ENCODE data around the gene NPAS3. TPM values are rescaled to one million over a fixed set of nuclear protein-coding genes. Genes with fewer than 3 reads are reported as not detected.

NPAS3 gene
- total RNA-seq, 1 donor from 2014 or later = not detected

DNA sequence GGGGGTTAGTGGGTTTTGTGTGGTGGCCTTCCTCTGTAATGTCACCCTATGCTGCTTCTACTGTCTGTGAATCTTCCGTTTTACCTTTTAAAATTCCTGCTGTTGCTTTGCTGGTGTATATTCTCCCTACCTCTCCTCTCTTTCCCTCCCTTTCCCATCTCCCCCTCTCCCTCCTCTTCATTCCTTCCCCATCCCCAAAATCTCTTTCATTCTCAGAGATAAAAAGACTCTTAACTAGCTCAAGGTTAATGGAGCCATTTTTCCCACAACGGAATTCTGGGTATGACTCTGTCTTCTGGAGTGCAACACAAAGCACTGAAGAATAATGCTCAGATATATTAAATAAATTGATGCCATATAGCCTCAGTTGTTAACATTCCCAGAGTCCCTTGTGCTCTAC is 864.1 kb downstream of the NPAS3 start:
- DNase-seq = no peak
- Mint-ChIP-seq H3K27me3 (peaks cover 54% of the 10 kb centered on the region), H3K4me1 (peaks cover 4% of the 10 kb centered on the region), H3K36me3 (ENCODE audit: low read depth) (peaks cover 3% of the 10 kb centered on the region), H3K9me3 (peaks cover 6% of the 10 kb centered on the region), H3K4me3 (no peak overlapping the region), H3K27ac (no peak overlapping the region)
- intact Hi-C loops (cut with micrococcal nuclease) = no loop called here

DNA sequence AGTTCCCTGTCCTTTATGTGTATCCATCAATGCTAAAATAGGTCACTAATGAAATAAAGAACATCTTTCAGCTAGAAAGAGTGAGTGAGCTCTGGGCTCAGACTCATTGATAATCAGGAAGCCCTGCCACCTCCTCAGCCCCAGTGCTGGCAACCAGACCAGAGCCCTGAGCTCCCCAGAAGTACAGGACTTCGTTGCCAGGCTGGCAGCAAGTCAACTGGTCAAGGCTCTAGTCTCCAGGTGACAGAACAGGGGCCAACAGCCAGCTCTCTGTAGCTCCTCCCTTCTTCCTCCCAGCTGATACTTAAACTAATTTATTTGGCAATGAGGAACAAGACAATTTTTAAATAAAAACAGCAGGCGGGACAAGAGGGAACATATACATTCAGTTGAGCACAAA is 866.9 kb downstream of the NPAS3 start:
- Mint-ChIP-seq H3K27ac (no peak overlapping the region), H3K9me3 (peaks cover 8% of the 10 kb centered on the region), H3K4me1 (peaks cover 4% of the 10 kb centered on the region), H3K27me3 (peaks cover 49% of the 10 kb centered on the region), H3K36me3 (ENCODE audit: low read depth) (peaks cover 3% of the 10 kb centered on the region), H3K4me3 (no peak overlapping the region)
- intact Hi-C loops (cut with micrococcal nuclease) = no loop called here
- no peak for DNase-seq

DNA sequence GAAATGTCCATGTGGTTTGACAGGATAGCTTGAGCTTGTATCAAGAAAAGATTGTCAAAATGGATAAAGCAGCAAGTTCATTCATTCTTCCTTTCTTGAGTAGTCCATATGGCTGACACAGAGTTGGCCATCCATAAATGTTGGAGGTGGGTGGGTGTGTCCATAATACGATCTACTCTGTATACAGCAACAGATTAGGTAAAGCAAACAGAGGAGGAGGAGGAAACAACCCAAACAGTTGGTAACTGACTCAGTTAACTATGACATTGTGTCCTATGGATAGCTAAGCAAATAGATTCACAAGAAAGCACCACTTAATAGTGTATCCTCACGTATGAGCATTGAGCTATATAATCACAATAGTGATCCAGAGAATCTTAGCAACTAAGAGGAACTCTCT is 868.2 kb downstream of the NPAS3 start:
- no peak overlapping the region for H3K27ac Mint-ChIP-seq
- peaks cover 39% of the 10 kb centered on the region for H3K27me3 Mint-ChIP-seq
- H3K9me3 Mint-ChIP-seq = peaks cover 3% of the 10 kb centered on the region
- H3K36me3 Mint-ChIP-seq (ENCODE audit: low read depth) = no peaks in the 10 kb centered on the region
- no peak overlapping the region for H3K4me3 Mint-ChIP-seq
- intact Hi-C loops (cut with micrococcal nuclease) = no loop called here
- DNase-seq = no peak
- H3K4me1 Mint-ChIP-seq = no peaks in the 10 kb centered on the region

DNA sequence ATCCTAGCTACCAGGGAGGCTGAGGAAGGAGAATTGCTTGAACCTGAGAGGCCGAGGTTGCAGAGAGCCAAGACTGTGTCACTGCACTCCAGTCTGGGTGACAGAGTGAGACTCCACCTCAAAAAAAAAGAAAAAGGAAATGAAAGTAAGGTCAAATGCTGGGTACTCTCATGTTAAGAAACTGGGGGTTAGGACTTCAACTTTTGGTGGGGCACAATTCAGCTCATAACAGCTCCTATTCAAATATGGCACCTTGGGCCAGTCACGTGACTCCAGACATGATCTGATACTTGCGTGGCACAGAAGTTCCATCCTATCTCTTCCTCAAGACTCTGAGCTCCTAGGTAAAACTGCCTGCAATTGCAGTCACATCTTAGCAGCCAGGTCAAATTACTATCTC is 869.5 kb downstream of the NPAS3 start:
- Mint-ChIP-seq H3K27ac (no peak overlapping the region), H3K9me3 (peaks cover 3% of the 10 kb centered on the region), H3K27me3 (peaks cover 30% of the 10 kb centered on the region), H3K36me3 (ENCODE audit: low read depth) (no peaks in the 10 kb centered on the region), H3K4me3 (no peak overlapping the region), H3K4me1 (no peaks in the 10 kb centered on the region)
- intact Hi-C loops (cut with micrococcal nuclease) = no loop called here
- no peak for DNase-seq

DNA sequence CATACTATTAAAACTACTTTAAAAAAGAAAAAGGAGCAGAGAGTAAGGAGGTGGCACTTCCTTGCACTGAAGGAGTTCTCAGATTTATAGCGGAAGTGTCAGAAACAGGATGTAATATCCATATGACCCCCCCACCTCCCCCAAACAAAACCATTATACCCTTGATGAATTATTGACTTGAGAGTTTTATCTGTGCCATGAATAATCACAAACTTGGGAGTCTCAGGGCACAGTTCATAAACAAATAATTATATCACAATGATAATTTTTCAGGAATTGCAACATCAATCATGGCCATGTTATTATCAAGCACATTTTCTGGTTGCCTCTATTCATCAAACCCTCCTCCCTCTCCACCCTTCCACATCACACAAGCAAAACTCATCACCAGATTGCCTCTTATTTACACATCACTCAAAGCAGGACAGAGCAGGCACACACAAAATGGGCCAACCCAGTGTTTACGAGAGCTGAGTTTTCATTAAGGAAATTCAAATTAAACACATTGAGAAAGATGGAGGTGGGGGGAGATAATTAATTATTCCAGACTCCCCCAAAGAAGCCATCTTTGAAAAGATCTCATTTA is 870.8 kb downstream of the NPAS3 start:
- H3K4me1 Mint-ChIP-seq = peaks cover 5% of the 10 kb centered on the region
- no peaks in the 10 kb centered on the region for H3K36me3 Mint-ChIP-seq (ENCODE audit: low read depth)
- DNase-seq = no peak
- intact Hi-C loops (cut with micrococcal nuclease) = no loop called here
- H3K27me3 Mint-ChIP-seq = peaks cover 36% of the 10 kb centered on the region
- peaks cover 3% of the 10 kb centered on the region for H3K9me3 Mint-ChIP-seq
- H3K27ac Mint-ChIP-seq = no peak overlapping the region
- H3K4me3 Mint-ChIP-seq = no peak overlapping the region

DNA sequence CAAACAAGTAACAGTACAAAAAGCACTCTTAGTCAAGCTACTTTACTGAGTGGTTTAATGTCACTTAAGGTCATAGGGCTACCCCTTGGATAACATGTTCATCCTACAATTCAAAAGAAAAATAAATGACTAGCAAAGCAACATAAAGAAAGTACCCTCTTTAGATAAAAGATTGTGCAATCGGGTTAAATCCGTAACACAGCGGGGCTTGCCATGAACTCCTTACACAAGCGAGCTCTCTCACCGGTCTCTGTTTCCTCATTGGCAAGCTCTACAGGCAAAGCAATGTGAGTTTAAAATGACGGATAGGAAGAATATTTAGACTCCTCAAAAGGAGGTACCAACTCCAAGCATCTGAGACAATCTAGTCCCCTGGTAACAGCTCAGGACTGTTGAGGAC is 871.6 kb downstream of the NPAS3 start:
- no peak overlapping the region for H3K4me3 Mint-ChIP-seq
- no peak for DNase-seq
- intact Hi-C loops (cut with micrococcal nuclease) = no loop called here
- H3K4me1 Mint-ChIP-seq = peaks cover 5% of the 10 kb centered on the region
- H3K27ac Mint-ChIP-seq = no peak overlapping the region
- H3K9me3 Mint-ChIP-seq = peaks cover 3% of the 10 kb centered on the region
- H3K36me3 Mint-ChIP-seq (ENCODE audit: low read depth) = no peaks in the 10 kb centered on the region
- H3K27me3 Mint-ChIP-seq = peaks cover 29% of the 10 kb centered on the region

DNA sequence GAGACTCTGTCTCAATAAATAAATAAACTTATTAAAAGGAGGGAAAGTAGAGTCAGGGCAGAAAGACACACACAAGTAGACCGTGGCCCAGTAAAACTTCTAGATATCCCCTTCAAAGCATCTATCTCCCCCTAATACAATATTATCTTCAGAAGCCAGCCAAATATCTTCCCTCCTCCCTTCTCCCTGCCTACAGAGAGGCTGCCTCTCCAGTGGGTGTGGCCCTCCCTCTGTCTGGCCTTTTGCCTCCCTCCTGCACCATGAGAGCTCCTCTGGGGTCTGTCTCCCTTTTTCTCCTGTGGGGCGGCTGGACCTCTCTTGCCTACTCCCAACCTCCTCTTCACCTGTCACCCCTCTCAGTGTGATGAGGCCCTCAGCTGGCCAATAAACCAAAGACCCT is 873.0 kb downstream of the NPAS3 start:
- intact Hi-C loops (cut with micrococcal nuclease) = no loop called here
- Mint-ChIP-seq H3K9me3 (peaks cover 3% of the 10 kb centered on the region), H3K27me3 (peaks cover 32% of the 10 kb centered on the region), H3K4me3 (no peak overlapping the region), H3K4me1 (peaks cover 5% of the 10 kb centered on the region), H3K36me3 (ENCODE audit: low read depth) (no peaks in the 10 kb centered on the region), H3K27ac (no peak overlapping the region)
- no peak for DNase-seq

DNA sequence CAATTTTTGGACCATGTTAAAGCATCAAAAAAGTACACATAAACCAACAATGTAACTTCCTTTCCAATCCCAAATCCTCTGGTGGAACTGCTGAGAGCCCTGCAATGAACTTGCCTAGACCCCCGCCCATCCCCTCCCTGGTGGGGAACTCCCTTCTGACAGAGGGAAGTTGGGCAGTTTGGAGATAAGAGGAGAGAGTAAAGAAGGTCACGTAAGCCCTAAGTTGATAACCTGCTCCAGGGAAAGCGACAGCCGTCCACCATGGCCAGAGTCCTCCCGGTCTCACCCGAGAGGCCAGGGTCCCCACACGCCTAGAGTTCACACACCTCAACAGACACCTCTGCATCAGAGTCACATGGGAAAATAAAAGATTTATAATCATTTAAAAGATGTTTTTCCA is 873.5 kb downstream of the NPAS3 start:
- Mint-ChIP-seq H3K4me1 (peaks cover 5% of the 10 kb centered on the region), H3K27ac (no peak overlapping the region), H3K9me3 (peaks cover 3% of the 10 kb centered on the region), H3K36me3 (ENCODE audit: low read depth) (no peaks in the 10 kb centered on the region), H3K4me3 (no peak overlapping the region), H3K27me3 (peaks cover 34% of the 10 kb centered on the region)
- no peak for DNase-seq
- intact Hi-C loops (cut with micrococcal nuclease) = no loop called here

DNA sequence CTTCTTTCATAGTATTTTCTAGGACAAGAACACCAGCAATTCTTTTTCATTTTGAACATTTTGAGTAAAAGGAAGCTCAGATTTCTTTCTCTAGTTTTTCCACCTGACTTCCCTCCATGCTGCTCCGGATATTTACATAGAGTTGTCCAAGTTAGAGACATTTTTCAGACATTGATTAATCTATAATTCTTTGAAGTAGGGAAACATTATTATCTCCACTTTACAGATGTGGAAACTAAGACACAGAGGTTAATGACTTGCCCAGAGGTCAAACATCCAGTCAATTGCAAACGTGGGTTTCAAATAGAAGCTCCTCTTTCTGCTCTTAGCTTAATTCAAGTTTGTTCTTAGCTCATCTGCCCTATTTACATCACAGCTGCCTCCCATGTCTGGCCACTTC is 873.9 kb downstream of the NPAS3 start:
- intact Hi-C loops (cut with micrococcal nuclease) = no loop called here
- peaks cover 38% of the 10 kb centered on the region for H3K27me3 Mint-ChIP-seq

DNA sequence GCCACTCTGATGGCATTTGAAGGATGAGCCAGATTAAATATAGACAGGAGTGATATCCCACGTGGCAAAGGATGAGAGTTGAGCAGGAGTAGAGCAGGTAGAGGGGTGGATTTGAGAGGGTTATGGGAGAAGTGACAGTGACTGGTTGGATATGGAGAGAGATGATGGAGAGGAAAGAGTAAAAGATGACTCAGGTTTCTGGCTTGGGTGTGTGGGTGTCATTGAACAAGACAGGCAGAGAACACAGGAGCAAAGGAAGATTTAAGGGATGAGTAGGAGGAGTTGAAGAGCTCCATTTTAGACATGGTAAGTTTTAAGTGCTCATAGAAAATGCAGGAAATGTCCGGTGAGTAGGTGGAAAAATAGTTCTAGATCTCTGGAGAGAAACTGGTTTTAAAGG is 875.3 kb downstream of the NPAS3 start:
- H3K27me3 Mint-ChIP-seq = peaks cover 39% of the 10 kb centered on the region
- no peak overlapping the region for H3K27ac Mint-ChIP-seq
- no peak overlapping the region for H3K4me3 Mint-ChIP-seq
- H3K36me3 Mint-ChIP-seq (ENCODE audit: low read depth) = no peaks in the 10 kb centered on the region
- no peaks in the 10 kb centered on the region for H3K9me3 Mint-ChIP-seq
- no peak for DNase-seq
- intact Hi-C loops (cut with micrococcal nuclease) = no loop called here
- peaks cover 5% of the 10 kb centered on the region for H3K4me1 Mint-ChIP-seq

More for the DNA sequence above, 873.9 kb downstream of the NPAS3 start:
- Mint-ChIP-seq H3K36me3 (ENCODE audit: low read depth) (no peaks in the 10 kb centered on the region), H3K4me1 (peaks cover 5% of the 10 kb centered on the region), H3K9me3 (peaks cover 3% of the 10 kb centered on the region), H3K27ac (no peak overlapping the region), H3K4me3 (no peak overlapping the region)
- DNase-seq = no peak

DNA sequence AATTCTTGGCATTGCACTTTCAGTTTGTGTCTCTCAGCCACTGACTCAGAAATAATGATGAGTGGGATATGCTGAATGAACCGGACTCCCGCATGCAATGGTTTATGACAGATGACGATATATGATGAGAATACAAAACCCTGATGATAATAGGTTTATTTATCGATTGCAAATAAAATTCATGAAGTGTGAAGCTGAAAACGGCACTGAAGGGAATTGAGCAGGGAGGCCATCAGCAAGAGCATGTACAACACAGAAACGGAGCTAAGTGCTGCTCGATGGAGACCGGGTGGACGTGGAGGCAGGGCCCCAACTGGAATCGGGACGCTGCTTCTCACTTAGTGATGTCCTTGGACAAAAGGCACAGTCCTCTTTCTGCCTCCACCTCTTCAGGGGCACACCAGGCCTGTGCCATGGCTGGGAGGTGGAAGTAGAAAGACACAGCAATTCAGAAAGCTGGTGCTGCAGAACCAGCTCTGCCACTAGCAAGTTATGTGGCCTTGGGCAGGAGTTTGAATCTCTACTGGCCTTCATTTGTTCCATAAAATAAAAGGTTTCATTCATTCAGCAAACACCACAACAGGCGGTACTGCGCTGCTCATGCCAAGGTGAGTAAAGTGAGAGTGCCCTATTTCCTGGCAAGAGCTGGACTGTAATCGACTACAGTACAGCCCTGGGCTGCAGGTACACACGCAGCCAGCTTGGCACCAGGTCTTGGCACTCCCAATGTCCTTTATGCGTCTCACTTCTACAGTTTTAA is 895.2 kb downstream of the NPAS3 start:
- H3K27ac Mint-ChIP-seq = no peak overlapping the region
- DNase-seq = no peak
- intact Hi-C loops (cut with micrococcal nuclease) = loop anchor here (10.0 kb wide), 1 partner anchor 181 kb away; no protein-coding TSS in a partner anchor
- H3K4me1 Mint-ChIP-seq = peaks cover 33% of the 10 kb centered on the region
- no peaks in the 10 kb centered on the region for H3K36me3 Mint-ChIP-seq (ENCODE audit: low read depth)
- H3K27me3 Mint-ChIP-seq = peaks cover 5% of the 10 kb centered on the region
- no peaks in the 10 kb centered on the region for H3K9me3 Mint-ChIP-seq
- no peak overlapping the region for H3K4me3 Mint-ChIP-seq

DNA sequence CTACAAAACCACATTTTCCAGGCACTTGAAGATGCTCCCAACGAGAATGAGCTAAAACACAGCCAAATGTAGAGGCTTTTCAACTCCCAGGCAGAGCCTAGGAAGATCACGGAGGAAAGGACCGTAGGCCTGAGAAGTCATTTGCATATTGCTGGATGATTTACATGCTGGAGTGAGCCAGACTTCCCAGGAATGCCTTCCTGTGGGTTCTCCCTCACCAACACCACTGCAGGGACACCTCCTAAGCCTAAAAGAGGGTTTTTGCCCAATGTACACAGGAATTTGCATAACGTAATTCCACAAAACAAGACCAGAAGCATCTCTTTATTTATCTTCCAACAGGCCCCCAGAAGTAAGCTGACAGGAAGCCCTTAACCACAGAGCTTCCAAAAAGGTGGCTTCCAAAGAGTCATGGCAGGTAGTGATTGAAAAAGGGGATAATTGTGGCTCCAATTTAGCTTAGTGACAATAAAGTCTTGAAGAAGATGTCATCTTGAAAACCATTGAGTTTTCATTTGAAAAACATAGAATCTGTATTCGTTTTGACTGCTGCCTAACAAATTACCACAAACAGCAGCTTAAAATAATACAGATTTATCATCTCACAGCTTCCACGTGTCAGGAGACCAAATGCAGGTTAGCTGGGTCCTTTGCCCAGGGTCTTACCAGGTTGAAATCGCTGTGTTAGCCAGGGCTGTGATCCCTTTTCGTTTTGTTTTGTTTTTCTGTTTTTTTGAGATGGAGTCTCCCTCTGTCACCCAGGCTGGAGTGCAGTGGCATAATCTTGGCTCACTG is 896.0 kb downstream of the NPAS3 start:
- Mint-ChIP-seq H3K4me1 (peaks cover 41% of the 10 kb centered on the region), H3K9me3 (no peaks in the 10 kb centered on the region), H3K4me3 (no peak overlapping the region), H3K27ac (no peak overlapping the region), H3K27me3 (peaks cover 2% of the 10 kb centered on the region), H3K36me3 (ENCODE audit: low read depth) (no peaks in the 10 kb centered on the region)
- intact Hi-C loops (cut with micrococcal nuclease) = loop anchor here (5.0 to 10.0 kb wide), 2 partner anchors 180 to 208 kb away; no protein-coding TSS in a partner anchor
- peak; percentile 68 for DNase-seq

DNA sequence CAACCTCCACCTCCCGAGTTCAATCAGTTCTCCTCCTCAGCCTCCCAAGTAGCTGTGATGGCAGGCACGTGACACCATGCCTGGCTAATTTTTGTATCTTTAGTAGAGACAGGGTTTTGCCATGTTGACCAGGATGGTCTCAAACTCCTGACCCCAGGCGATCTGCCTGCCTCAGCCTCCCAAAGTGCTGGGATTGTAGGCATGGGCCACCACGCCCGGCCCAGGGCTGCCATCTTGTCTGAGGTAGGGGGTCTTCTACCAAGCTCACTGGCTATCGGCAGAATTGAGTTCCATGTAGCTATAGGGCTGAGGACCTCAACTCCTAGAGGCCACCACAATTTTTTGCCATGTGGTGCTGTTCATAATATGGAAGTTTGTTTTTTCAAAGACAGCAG is 896.6 kb downstream of the NPAS3 start:
- no peaks in the 10 kb centered on the region for H3K27me3 Mint-ChIP-seq
- peaks cover 42% of the 10 kb centered on the region for H3K4me1 Mint-ChIP-seq
- no peaks in the 10 kb centered on the region for H3K36me3 Mint-ChIP-seq (ENCODE audit: low read depth)
- intact Hi-C loops (cut with micrococcal nuclease) = loop anchor here (5.0 to 10.0 kb wide), 2 partner anchors 180 to 207 kb away; no protein-coding TSS in a partner anchor
- no peak for DNase-seq
- no peak overlapping the region for H3K4me3 Mint-ChIP-seq
- H3K27ac Mint-ChIP-seq = no peak overlapping the region
- H3K9me3 Mint-ChIP-seq = no peaks in the 10 kb centered on the region

DNA sequence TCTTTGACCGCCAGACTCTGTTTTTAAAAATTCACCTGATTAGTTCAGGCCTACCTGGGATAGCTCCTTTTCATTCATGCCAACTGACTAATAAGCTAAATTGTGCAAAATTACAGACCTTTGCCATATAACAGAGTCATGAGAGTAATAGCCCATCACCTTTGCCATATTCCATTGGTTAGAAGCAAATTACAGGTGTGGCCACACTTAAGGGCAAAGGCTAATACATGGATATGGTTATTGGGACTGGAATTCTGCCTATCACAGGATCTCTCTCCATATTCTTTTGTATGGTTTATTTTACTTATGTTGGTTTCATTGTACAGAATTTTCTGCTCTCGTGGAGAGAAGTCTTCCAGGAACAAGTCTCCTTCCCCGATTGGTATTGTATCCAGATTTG is 897.0 kb downstream of the NPAS3 start:
- intact Hi-C loops (cut with micrococcal nuclease) = loop anchor here (5.0 to 10.0 kb wide), 2 partner anchors 179 to 207 kb away; no protein-coding TSS in a partner anchor
- H3K36me3 Mint-ChIP-seq (ENCODE audit: low read depth) = no peaks in the 10 kb centered on the region
- H3K27me3 Mint-ChIP-seq = no peaks in the 10 kb centered on the region
- no peak for DNase-seq
- H3K4me3 Mint-ChIP-seq = peak overlapping the region; percentile 32
- peaks cover 42% of the 10 kb centered on the region for H3K4me1 Mint-ChIP-seq
- H3K27ac Mint-ChIP-seq = no peak overlapping the region
- H3K9me3 Mint-ChIP-seq = no peaks in the 10 kb centered on the region
